Natural killer cell treated with Interleukin-12 subunit alpha and Interleukin-12 subunit beta and Interleukin-15 and Interleukin-18, amount 100 ng/mL, for 72 hours (primary cell): ENCODE data around the gene CACNB2. TPM values are rescaled to one million over a fixed set of nuclear protein-coding genes. Genes with fewer than 3 reads are reported as not detected.

Source experiments
- ATAC-seq, 2 donors: fragments of 150-1000 bp; cut with Tn5 transposase in 1 of 2; sonication (Bioruptor Pico), chemical (Tn5 transposase) in 1 of 2; 2 replicates each; pipeline ENCODE4 v1.10.0; 2021
- DNase-seq: peaks from one replicate; pipeline ENCODE4 v3.0.0; 2022; ENCODE audit warnings: low spot score
- H3K27ac Mint-ChIP-seq, 2 donors: 1 replicate in 1 of 2; 2 replicates in 1 of 2; pipeline ENCODE4 v1.8.0; 2022; ENCODE audit warnings: mixed read lengths in 2 of 2, mild to moderate bottlenecking in 1 of 2, moderate library complexity in 1 of 2
- H3K27me3 Mint-ChIP-seq, 2 donors: 1 replicate in 1 of 2; 2 replicates in 1 of 2; pipeline ENCODE4 v1.8.0; 2022; ENCODE audit warnings: mixed read lengths in 2 of 2
- H3K36me3 Mint-ChIP-seq: one replicate; pipeline ENCODE4 v1.8.0; 2022; ENCODE audit warnings: mixed read lengths
- H3K4me1 Mint-ChIP-seq, 2 donors: 1 replicate in 1 of 2; 2 replicates in 1 of 2; pipeline ENCODE4 v1.8.0; 2022; ENCODE audit warnings: low read depth in 2 of 2, mixed read lengths in 2 of 2, mild to moderate bottlenecking in 1 of 2
- H3K4me3 Mint-ChIP-seq: one replicate; pipeline ENCODE4 v1.8.0; 2022; ENCODE audit warnings: mixed read lengths
- H3K9me3 Mint-ChIP-seq: 2 replicates; pipeline ENCODE4 v1.8.0; 2022; ENCODE audit warnings: mixed read lengths
- total RNA-seq, 2 donors: library from RNA; stranded (reverse); gene quantifications; one replicate each; pipeline ENCODE4 v1.2.3, GENCODE V29; 2022

CACNB2 gene
- total RNA-seq, 2 donors from 2014 or later, result not detected

DNA sequence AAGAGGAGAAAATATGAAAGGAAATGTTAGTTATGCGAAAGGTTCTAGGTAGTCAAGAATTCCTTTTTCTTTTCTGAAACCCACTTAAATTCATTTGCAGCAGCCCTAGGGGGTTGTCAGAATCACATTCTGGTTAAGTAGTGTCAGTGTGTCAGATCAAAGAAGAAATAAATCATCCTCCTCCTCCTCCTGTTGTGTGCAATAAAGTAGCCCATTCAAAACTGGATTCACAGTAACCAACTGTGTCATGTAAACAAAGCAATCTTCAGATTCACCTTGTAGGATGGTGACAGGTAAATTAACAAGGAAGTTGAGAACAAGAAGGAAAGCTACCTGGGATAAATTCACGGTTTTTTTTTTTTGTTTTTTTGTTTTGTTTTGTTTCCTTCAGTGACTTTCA lies 383.6 kb downstream of the CACNB2 start:
- H3K27ac Mint-ChIP-seq, result no peak overlapping the region
- H3K4me1 Mint-ChIP-seq, result no peaks in the 10 kb centered on the region
- no peak overlapping the region for H3K4me3 Mint-ChIP-seq
- no peak for DNase-seq
- peaks cover 11% of the 10 kb centered on the region for H3K9me3 Mint-ChIP-seq
- ATAC-seq, result no peak
- peaks cover 5 to 8% of the 10 kb centered on the region in 2 donors for H3K27me3 Mint-ChIP-seq
- no peaks in the 10 kb centered on the region for H3K36me3 Mint-ChIP-seq

DNA sequence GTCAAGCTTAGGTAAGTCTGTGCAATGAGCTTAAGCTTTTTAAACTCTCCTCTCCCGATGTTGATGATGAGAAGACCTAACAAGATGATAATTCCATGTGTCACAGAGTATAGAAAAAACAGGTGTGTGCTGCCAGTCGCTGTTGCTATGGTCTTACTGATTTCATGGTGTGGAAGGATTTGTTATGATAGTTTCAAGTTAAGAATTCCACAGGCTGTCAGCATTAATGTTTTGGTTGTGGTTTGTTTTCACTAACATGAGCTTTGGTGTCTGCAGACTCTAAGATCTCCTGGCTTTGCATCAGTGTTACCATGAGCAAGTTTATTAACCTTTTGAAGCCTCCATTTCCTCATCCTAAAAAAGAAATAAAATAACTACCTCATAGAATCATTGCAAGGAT lies 387.5 kb downstream of the CACNB2 start:
- Mint-ChIP-seq H3K36me3 (no peaks in the 10 kb centered on the region), H3K27ac (no peak overlapping the region), H3K4me1 (no peaks in the 10 kb centered on the region), H3K27me3 (no peaks in the 10 kb centered on the region), H3K4me3 (no peak overlapping the region), H3K9me3 (peaks cover 2% of the 10 kb centered on the region)
- ATAC-seq, result no peak
- DNase-seq, result no peak

DNA sequence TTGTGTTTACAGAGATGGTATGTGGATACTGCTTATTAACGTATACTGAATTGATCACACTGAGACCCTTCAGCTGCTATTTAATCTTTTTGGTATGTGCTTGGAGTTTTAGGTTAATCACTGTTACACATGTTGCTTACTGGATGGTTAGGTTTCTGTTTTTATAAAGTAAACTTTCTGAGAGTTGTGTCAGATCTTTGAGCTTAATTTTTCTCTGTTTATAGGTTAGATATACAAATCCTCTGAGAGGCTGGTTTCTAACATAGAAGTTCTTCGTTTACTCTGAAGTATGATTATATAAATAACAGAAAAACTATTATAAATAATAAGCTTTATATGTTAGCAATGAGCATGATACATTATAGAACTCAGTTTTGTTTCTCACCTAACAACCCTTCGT lies 388.1 kb downstream of the CACNB2 start:
- H3K27ac Mint-ChIP-seq, result no peak overlapping the region
- no peaks in the 10 kb centered on the region for H3K27me3 Mint-ChIP-seq
- no peak for DNase-seq
- H3K9me3 Mint-ChIP-seq, result peaks cover 2% of the 10 kb centered on the region
- H3K4me3 Mint-ChIP-seq, result no peak overlapping the region
- no peaks in the 10 kb centered on the region for H3K36me3 Mint-ChIP-seq
- H3K4me1 Mint-ChIP-seq, result no peaks in the 10 kb centered on the region
- no peak for ATAC-seq

DNA sequence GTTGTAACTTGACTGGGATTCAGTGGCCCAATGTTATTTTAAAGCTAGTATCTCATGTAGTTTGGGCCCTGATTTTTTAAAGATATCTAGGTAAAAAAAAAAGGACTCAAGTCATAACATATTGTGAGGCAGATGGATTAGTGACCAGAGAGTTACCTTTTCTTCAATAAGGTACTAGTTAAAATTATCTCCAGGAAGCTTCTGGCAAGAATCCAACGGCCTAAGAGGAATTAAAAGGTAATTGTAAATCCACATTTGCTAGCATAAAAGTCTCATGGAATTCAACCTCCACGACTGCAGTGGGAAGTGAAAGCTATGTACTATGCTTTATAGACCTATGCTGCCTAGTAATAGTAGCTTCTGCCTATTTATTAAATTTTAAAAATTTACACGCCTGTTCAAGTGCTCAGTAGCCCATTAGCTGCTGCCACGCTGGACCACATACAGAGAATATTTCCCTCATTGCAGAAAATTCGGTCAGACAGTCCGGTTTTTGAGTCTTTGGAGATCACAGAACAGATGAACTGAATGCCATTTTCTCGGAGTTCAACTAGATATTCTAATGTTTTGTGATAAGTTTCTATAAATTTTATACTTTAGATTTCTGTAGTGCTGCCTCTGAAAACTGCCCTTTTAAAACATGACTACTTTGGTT lies 392.8 kb downstream of the CACNB2 start:
- H3K4me1 Mint-ChIP-seq, result no peaks in the 10 kb centered on the region

DNA sequence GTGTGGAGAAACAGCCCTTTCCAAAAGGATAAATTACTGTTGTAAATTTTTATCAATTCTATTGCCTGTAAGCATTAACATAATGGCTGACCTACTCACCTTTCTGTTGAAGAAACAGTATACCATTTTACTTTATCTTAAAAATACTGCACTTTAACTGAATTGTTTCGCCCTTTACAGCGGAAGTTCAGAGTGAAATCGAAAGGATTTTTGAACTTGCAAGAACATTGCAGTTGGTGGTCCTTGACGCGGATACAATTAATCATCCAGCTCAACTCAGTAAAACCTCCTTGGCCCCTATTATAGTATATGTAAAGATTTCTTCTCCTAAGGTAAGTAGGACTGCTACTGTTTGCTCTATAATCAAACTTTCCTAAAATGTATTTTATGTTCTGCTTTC lies 393.7 kb downstream of the CACNB2 start:
- Mint-ChIP-seq H3K36me3 (no peaks in the 10 kb centered on the region), H3K27ac (no peak overlapping the region), H3K27me3 (no peaks in the 10 kb centered on the region), H3K4me3 (no peak overlapping the region), H3K4me1 (no peaks in the 10 kb centered on the region), H3K9me3 (peaks cover 2% of the 10 kb centered on the region)
- DNase-seq (no peak), ATAC-seq (no peak)

More for the DNA sequence above, 392.8 kb downstream of the CACNB2 start:
- H3K27me3 Mint-ChIP-seq, result no peaks in the 10 kb centered on the region
- H3K27ac Mint-ChIP-seq, result no peak overlapping the region
- no peak for DNase-seq
- H3K36me3 Mint-ChIP-seq, result no peaks in the 10 kb centered on the region
- peaks cover 2% of the 10 kb centered on the region for H3K9me3 Mint-ChIP-seq
- no peak for ATAC-seq
- no peak overlapping the region for H3K4me3 Mint-ChIP-seq

- Mint-ChIP-seq H3K27me3 (no peaks in the 10 kb centered on the region), H3K36me3 (peaks cover 14% of the 10 kb centered on the region), H3K27ac (no peak overlapping the region), H3K4me3 (no peak overlapping the region), H3K9me3 (no peaks in the 10 kb centered on the region), H3K4me1 (no peaks in the 10 kb centered on the region)
- ATAC-seq (no peak), DNase-seq (no peak)
These were observed 399.1 kb downstream of the CACNB2 start for GRCh38 chr10:18539335-18539734.

DNA sequence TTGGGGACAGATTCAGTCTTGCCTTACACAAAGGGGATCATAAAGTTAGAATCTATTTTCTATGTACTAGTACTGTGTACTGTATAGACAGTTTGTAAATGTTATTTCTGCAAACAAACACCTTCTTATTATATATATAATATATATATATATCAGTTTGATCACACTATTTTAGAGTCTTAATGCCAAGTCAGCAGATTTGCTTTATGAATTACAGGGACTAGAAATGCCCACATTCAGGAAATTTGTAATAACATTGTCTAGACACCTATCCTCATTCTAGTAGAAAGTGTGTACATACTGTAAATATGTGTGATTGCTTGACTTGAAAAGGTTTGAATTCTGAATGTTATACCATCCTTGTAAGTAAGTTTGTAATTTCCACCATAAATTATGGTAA lies 400.0 kb downstream of the CACNB2 start:
- no peaks in the 10 kb centered on the region for H3K9me3 Mint-ChIP-seq
- no peaks in the 10 kb centered on the region for H3K4me1 Mint-ChIP-seq
- no peak overlapping the region for H3K27ac Mint-ChIP-seq
- no peak for DNase-seq
- peaks cover 14% of the 10 kb centered on the region for H3K36me3 Mint-ChIP-seq
- no peaks in the 10 kb centered on the region for H3K27me3 Mint-ChIP-seq
- no peak for ATAC-seq
- H3K4me3 Mint-ChIP-seq, result no peak overlapping the region

GRCh38 chr10:18542832-18543231 lies 402.6 kb downstream of the CACNB2 start:
- no peak for ATAC-seq
- peaks cover 18% of the 10 kb centered on the region for H3K36me3 Mint-ChIP-seq
- no peak overlapping the region for H3K27ac Mint-ChIP-seq

DNA sequence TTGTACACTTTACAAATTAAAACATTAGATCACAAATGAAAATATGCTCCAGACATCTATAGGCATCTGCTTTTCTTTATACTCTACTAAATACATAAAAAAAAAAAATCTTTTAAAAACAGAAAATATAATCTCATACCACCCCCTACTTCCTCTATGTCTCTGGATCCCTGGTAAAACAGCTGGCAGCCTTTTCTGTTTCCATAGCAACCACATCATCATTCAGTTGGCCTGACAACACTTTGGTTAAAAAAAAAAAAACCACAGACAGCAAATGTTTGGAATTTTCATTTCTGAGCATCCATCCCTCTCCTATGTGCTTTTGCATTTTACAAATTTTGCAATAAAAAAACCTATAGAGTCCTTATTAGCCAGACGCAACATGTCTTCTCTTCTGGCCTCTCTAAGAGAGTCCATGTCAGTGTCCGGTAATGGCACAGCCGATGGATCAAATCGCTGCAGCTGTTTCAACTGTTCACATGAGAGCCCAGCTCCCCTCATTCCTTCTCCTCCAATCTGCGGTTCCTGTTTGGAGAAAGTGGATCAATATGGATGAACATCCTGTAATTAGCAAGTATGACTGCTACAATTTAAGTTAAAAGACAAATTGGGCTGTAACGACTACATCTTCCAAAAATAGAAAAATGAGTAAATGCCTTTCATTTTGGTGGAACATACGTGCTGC lies 405.5 kb downstream of the CACNB2 start:
- peaks cover 20% of the 10 kb centered on the region for H3K36me3 Mint-ChIP-seq
- ATAC-seq, result no peak
- no peak for DNase-seq
- H3K4me3 Mint-ChIP-seq, result no peak overlapping the region
- no peak overlapping the region for H3K27ac Mint-ChIP-seq
- H3K27me3 Mint-ChIP-seq, result no peaks in the 10 kb centered on the region
- H3K4me1 Mint-ChIP-seq, result no peaks in the 10 kb centered on the region
- H3K9me3 Mint-ChIP-seq, result no peaks in the 10 kb centered on the region

More at GRCh38 chr10:18542832-18543231, 402.6 kb downstream of the CACNB2 start:
- no peak for DNase-seq
- Mint-ChIP-seq H3K4me1 (no peaks in the 10 kb centered on the region), H3K27me3 (no peaks in the 10 kb centered on the region), H3K4me3 (no peak overlapping the region), H3K9me3 (no peaks in the 10 kb centered on the region)

- ATAC-seq, result no peak
- no peaks in the 10 kb centered on the region for H3K9me3 Mint-ChIP-seq
- no peak overlapping the region for H3K4me3 Mint-ChIP-seq
- H3K36me3 Mint-ChIP-seq, result peaks cover 16% of the 10 kb centered on the region
- H3K27me3 Mint-ChIP-seq, result no peaks in the 10 kb centered on the region
- DNase-seq, result no peak
- no peak overlapping the region for H3K27ac Mint-ChIP-seq
- H3K4me1 Mint-ChIP-seq, result no peaks in the 10 kb centered on the region
These were observed 408.9 kb downstream of the CACNB2 start for GRCh38 chr10:18549105-18549504.

DNA sequence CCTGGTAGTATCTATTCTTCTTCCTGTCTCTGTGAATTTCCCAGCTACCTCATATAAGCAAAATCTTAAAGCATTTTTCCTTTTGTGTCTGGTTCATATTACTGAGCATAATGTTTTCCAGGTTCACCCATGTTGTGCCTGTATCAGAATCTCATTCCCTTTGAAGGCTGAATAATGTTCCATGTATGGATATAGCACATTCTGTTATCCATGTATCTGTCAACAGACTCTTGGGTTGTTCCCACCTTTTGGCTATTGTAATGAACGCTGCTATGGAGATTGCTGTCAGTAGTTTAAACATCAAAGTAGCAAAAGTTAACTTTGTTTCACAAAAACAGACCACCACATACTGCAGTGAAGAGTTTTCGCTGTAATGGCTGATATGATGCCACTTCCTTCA lies 411.2 kb downstream of the CACNB2 start:
- Mint-ChIP-seq H3K4me1 (no peaks in the 10 kb centered on the region), H3K4me3 (no peak overlapping the region), H3K36me3 (peaks cover 10% of the 10 kb centered on the region), H3K9me3 (no peaks in the 10 kb centered on the region), H3K27ac (no peak overlapping the region), H3K27me3 (no peaks in the 10 kb centered on the region)
- ATAC-seq (no peak), DNase-seq (no peak)

DNA sequence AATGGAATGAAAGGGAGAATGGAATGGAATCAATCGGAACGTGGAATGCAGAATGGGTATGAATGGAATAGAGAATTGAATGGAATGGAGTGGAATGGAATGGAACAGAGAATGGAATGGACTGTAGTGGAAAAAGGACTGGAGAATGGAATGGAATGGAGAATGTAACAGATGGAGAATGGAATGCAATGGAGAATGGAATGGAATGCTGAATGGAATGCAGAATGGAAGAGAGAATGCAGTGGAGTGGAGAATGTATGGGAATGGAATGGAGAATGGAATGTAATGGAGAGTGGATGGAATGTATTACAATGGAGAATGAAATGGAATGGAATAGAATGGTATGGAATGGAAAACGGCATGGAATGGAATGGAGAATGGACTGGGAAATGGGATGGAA lies 414.3 kb downstream of the CACNB2 start:
- H3K27me3 Mint-ChIP-seq, result no peaks in the 10 kb centered on the region
- no peak for ATAC-seq
- no peaks in the 10 kb centered on the region for H3K4me1 Mint-ChIP-seq
- no peak overlapping the region for H3K27ac Mint-ChIP-seq
- no peaks in the 10 kb centered on the region for H3K9me3 Mint-ChIP-seq
- H3K4me3 Mint-ChIP-seq, result no peak overlapping the region
- peaks cover 6% of the 10 kb centered on the region for H3K36me3 Mint-ChIP-seq
- no peak for DNase-seq

GRCh38 chr10:18556522-18557147 lies 416.4 kb downstream of the CACNB2 start:
- Mint-ChIP-seq H3K4me3 (no peak overlapping the region), H3K4me1 (no peaks in the 10 kb centered on the region), H3K27ac (no peak overlapping the region), H3K27me3 (no peaks in the 10 kb centered on the region), H3K36me3 (peaks cover under 1% of the 10 kb centered on the region), H3K9me3 (no peaks in the 10 kb centered on the region)
- DNase-seq (no peak), ATAC-seq (no peak)

DNA sequence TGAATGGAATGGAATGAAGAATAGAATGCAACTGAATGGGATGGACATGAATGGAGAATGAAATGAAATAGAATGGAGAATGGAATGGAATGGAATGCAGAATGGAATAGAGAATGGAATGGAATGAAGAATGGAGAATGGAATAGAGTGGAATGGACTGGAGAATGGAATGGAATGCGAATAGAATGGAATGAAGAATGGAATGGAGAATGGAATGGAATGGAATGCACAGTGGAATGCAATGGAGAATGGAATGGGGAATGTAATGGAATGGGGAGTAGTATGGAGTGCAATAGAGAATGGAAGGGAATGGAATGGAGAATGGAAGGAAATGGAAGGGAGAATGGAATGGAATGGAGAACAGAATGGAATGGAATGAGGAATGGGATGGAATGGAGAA lies 417.7 kb downstream of the CACNB2 start:
- no peaks in the 10 kb centered on the region for H3K27me3 Mint-ChIP-seq
- no peaks in the 10 kb centered on the region for H3K4me1 Mint-ChIP-seq
- H3K9me3 Mint-ChIP-seq, result no peaks in the 10 kb centered on the region
- no peak overlapping the region for H3K4me3 Mint-ChIP-seq
- H3K27ac Mint-ChIP-seq, result no peak overlapping the region
- no peaks in the 10 kb centered on the region for H3K36me3 Mint-ChIP-seq
- DNase-seq (no peak), ATAC-seq (no peak)
